MM.1S (cell line): ENCODE data around the gene ORC5.

Source experiments
- DNase-seq: peaks from one replicate; pipeline ENCODE4 v3.0.0-alpha.2; 2015
- H2AFZ ChIP-seq: fragments of 300-600 bp; sonication (generic); 2 replicates; pipeline ENCODE4 v1.6.0; 2016; ENCODE audit warnings: antibody characterized with exemption, low read length
- H3F3A ChIP-seq: fragments of 300-600 bp; sonication (generic); 2 replicates; pipeline ENCODE4 v1.6.1; 2016; ENCODE audit warnings: mild to moderate bottlenecking, antibody characterized with exemption, low read length, moderate library complexity, mixed read lengths; ENCODE audit not compliant: insufficient read depth
- H3K27ac ChIP-seq: fragments of 300-600 bp; sonication (generic); 2 replicates; pipeline ENCODE4 v1.5.1; 2016; ENCODE audit warnings: mild to moderate bottlenecking, low read length
- H3K27me3 ChIP-seq: fragments of 300-600 bp; sonication (generic); replicated peaks from 2 replicates; pipeline ENCODE4 v1.6.0; 2016; ENCODE audit warnings: low read length; ENCODE audit not compliant: insufficient read depth
- H3K36me3 ChIP-seq: fragments of 300-600 bp; sonication (generic); replicated peaks from 2 replicates; pipeline ENCODE4 v1.6.1; 2016; ENCODE audit warnings: mild to moderate bottlenecking, low read length, mixed read lengths; ENCODE audit not compliant: insufficient read depth
- H3K4me1 ChIP-seq: fragments of 300-600 bp; sonication (generic); 2 replicates; pipeline ENCODE4 v1.6.1; 2016; ENCODE audit warnings: low read length, mixed read lengths
- H3K4me2 ChIP-seq: fragments of 300-600 bp; sonication (generic); 2 replicates; pipeline ENCODE4 v1.6.0; 2016; ENCODE audit warnings: low read depth, low read length
- H3K4me3 ChIP-seq: fragments of 300-600 bp; sonication (generic); 2 replicates; pipeline ENCODE4 v1.5.1; 2016; ENCODE audit warnings: low read length, mixed read lengths
- H3K79me2 ChIP-seq: fragments of 300-600 bp; sonication (generic); 2 replicates; pipeline ENCODE4 v1.6.1; 2016; ENCODE audit warnings: mixed run types, low read length, mixed read lengths
- H3K9ac ChIP-seq: fragments of 300-600 bp; sonication (generic); 2 replicates; pipeline ENCODE4 v1.6.1; 2016; ENCODE audit warnings: low read length, mixed read lengths
- H3K9me2 ChIP-seq: fragments of 300-600 bp; sonication (generic); replicated peaks from 2 replicates; pipeline ENCODE4 v1.6.1; 2016; ENCODE audit warnings: mild to moderate bottlenecking, low read length, mixed read lengths; ENCODE audit not compliant: insufficient read depth
- H3K9me3 ChIP-seq: fragments of 300-600 bp; sonication (generic); replicated peaks from 2 replicates; pipeline ENCODE4 v1.6.1; 2016; ENCODE audit warnings: mild to moderate bottlenecking, low read length, mixed read lengths; ENCODE audit not compliant: insufficient read depth
- H4K20me1 ChIP-seq: fragments of 300-600 bp; sonication (generic); 2 replicates; pipeline ENCODE4 v1.6.1; 2016; ENCODE audit warnings: mild to moderate bottlenecking, low read length, moderate library complexity, mixed read lengths; ENCODE audit not compliant: insufficient read depth
- EZH2 ChIP-seq: fragments of 300-600 bp; sonication (generic); optimal IDR thresholded peaks from 2 replicates; pipeline ENCODE3; 2017; ENCODE audit warnings: low read depth, mild to moderate bottlenecking, antibody characterized with exemption, low read length, mixed read lengths
- EZH2phosphoT487 ChIP-seq: fragments of 300-600 bp; sonication (generic); IDR thresholded peaks from 2 replicates; pipeline ENCODE4 v1.6.1; 2018; ENCODE audit warnings: antibody characterized with exemption, low read length
- TF ChIP-seq, protein P1 (sequence below): fragments of 300-600 bp; sonication (generic); IDR thresholded peaks from 2 replicates; pipeline ENCODE4 v1.5.1; 2016; ENCODE audit warnings: antibody characterized with exemption, low read length, mixed read lengths

ORC5 gene

GRCh38 chr7:104124893-104125477 is 82.8 kb downstream of the ORC5 start:
- TF ChIP-seq EZH2phosphoT487 = no peak
- no peak for TF ChIP-seq EZH2
- no peak for DNase-seq
- no peaks in the 10 kb centered on the region for H4K20me1 ChIP-seq
- H3K9me3 ChIP-seq = no peaks in the 10 kb centered on the region
- H3K27ac ChIP-seq = no peak overlapping the region
- H2AFZ ChIP-seq = no peak overlapping the region
- H3K79me2 ChIP-seq = no peaks in the 10 kb centered on the region
- H3K9ac ChIP-seq = no peak overlapping the region
- H3K9me2 ChIP-seq = no peaks in the 10 kb centered on the region
- no peaks in the 10 kb centered on the region; the same call in 1 of the 2 replicates for H3K36me3 ChIP-seq
- no peak overlapping the region for H3K4me3 ChIP-seq
- H3K4me1 ChIP-seq = no peaks in the 10 kb centered on the region
- no peaks in the 10 kb centered on the region for H3K27me3 ChIP-seq
- H3K4me2 ChIP-seq = no peak overlapping the region
- no peaks in the 10 kb centered on the region for H3F3A ChIP-seq

DNA sequence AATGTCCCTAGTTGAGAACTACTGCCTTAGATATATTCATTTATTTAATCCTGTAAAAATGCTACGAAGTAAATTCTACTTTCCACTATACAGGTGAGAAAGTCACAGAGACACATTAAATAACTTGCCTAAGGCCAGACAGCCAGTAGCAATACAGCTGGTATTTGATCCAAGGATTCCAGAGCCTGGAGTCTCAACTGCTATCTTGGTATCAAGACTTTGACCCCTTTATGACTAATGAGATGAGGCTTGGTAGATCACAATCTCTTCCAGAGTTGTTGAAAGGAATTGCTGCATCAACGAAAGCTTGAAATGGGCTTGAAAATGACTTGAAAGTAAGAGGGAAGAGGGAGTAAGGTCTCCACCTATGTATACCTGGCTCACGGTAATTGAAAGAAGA is 83.3 kb downstream of the ORC5 start:
- H3K4me3 ChIP-seq = no peak overlapping the region
- H3F3A ChIP-seq = no peaks in the 10 kb centered on the region
- H3K27ac ChIP-seq = no peak overlapping the region
- H3K4me1 ChIP-seq = no peaks in the 10 kb centered on the region
- no peaks in the 10 kb centered on the region for H3K9me3 ChIP-seq
- H3K36me3 ChIP-seq = no peaks in the 10 kb centered on the region; the same call in 1 of the 2 replicates
- no peaks in the 10 kb centered on the region for H3K79me2 ChIP-seq
- H3K4me2 ChIP-seq = no peak overlapping the region
- H3K27me3 ChIP-seq = no peaks in the 10 kb centered on the region
- no peak for DNase-seq
- TF ChIP-seq EZH2 (no peak), EZH2phosphoT487 (no peak)
- TF ChIP-seq, protein P1, sequence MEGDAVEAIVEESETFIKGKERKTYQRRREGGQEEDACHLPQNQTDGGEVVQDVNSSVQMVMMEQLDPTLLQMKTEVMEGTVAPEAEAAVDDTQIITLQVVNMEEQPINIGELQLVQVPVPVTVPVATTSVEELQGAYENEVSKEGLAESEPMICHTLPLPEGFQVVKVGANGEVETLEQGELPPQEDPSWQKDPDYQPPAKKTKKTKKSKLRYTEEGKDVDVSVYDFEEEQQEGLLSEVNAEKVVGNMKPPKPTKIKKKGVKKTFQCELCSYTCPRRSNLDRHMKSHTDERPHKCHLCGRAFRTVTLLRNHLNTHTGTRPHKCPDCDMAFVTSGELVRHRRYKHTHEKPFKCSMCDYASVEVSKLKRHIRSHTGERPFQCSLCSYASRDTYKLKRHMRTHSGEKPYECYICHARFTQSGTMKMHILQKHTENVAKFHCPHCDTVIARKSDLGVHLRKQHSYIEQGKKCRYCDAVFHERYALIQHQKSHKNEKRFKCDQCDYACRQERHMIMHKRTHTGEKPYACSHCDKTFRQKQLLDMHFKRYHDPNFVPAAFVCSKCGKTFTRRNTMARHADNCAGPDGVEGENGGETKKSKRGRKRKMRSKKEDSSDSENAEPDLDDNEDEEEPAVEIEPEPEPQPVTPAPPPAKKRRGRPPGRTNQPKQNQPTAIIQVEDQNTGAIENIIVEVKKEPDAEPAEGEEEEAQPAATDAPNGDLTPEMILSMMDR = no peak
- H3K9me2 ChIP-seq = no peaks in the 10 kb centered on the region
- H2AFZ ChIP-seq = no peak overlapping the region
- H4K20me1 ChIP-seq = no peaks in the 10 kb centered on the region
- H3K9ac ChIP-seq = no peak overlapping the region

- Histone ChIP-seq H3K4me2 (no peak overlapping the region), H3K9ac (no peak overlapping the region), H3K9me2 (no peaks in the 10 kb centered on the region), H3K4me3 (no peak overlapping the region), H2AFZ (no peak overlapping the region), H4K20me1 (no peaks in the 10 kb centered on the region), H3K9me3 (no peaks in the 10 kb centered on the region), H3K36me3 (no peaks in the 10 kb centered on the region; the same call in 1 of the 2 replicates), H3K27ac (no peak overlapping the region), H3K27me3 (no peaks in the 10 kb centered on the region), H3K79me2 (no peaks in the 10 kb centered on the region), H3K4me1 (no peaks in the 10 kb centered on the region), H3F3A (no peaks in the 10 kb centered on the region)
- TF ChIP-seq EZH2 = no peak
- no peak for TF ChIP-seq EZH2phosphoT487
- TF ChIP-seq, protein P1 = no peak
- DNase-seq = no peak
Measured at GRCh38 chr7:104123786-104124185, 84.0 kb downstream of the ORC5 start.

- Histone ChIP-seq H3K4me1 (no peaks in the 10 kb centered on the region), H3K9me3 (no peaks in the 10 kb centered on the region), H3K4me3 (no peak overlapping the region), H3K27me3 (no peaks in the 10 kb centered on the region), H3K79me2 (no peaks in the 10 kb centered on the region), H3K27ac (no peak overlapping the region), H3K9ac (no peak overlapping the region), H3K36me3 (no peaks in the 10 kb centered on the region), H3K9me2 (no peaks in the 10 kb centered on the region), H3F3A (no peaks in the 10 kb centered on the region), H2AFZ (no peak overlapping the region), H4K20me1 (no peaks in the 10 kb centered on the region), H3K4me2 (no peak overlapping the region)
- TF ChIP-seq, protein P1 = no peak
- TF ChIP-seq EZH2 = no peak
- no peak for TF ChIP-seq EZH2phosphoT487
- no peak for DNase-seq
Measured at GRCh38 chr7:104113788-104114187, 94.0 kb downstream of the ORC5 start.
